NB4 (cell line): ENCODE measurements around the gene LCLAT1.

Experiments used
- MYC ChIP-seq: IDR thresholded peaks from 2 replicates; pipeline ENCODE4 v1.6.1; 2011; ENCODE audit warnings: low read depth, low read length
- POLR2A ChIP-seq: IDR thresholded peaks from 2 replicates; pipeline ENCODE4 v1.6.1; 2011; ENCODE audit warnings: mild to moderate bottlenecking; ENCODE audit not compliant: insufficient read length; ENCODE audit errors: extremely low read depth
- TF ChIP-seq, protein P1 (sequence below): IDR thresholded peaks from one replicate; pipeline ENCODE4 v1.5.1; 2012; ENCODE audit warnings: low read depth, low read length

- TF ChIP-seq, protein P1, sequence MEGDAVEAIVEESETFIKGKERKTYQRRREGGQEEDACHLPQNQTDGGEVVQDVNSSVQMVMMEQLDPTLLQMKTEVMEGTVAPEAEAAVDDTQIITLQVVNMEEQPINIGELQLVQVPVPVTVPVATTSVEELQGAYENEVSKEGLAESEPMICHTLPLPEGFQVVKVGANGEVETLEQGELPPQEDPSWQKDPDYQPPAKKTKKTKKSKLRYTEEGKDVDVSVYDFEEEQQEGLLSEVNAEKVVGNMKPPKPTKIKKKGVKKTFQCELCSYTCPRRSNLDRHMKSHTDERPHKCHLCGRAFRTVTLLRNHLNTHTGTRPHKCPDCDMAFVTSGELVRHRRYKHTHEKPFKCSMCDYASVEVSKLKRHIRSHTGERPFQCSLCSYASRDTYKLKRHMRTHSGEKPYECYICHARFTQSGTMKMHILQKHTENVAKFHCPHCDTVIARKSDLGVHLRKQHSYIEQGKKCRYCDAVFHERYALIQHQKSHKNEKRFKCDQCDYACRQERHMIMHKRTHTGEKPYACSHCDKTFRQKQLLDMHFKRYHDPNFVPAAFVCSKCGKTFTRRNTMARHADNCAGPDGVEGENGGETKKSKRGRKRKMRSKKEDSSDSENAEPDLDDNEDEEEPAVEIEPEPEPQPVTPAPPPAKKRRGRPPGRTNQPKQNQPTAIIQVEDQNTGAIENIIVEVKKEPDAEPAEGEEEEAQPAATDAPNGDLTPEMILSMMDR: no peak
- TF ChIP-seq MYC (no peak), POLR2A (no peak)
Measured at GRCh38 chr2:30664761-30665358, 217.8 kb downstream of the LCLAT1 start.
